Bone marrow (tissue), 2 donors: ENCODE data around the gene UBE3B.

Experiments
- DNase-seq, 2 donors: peaks; one replicate each; lab custom pipeline; 2025; lab: John Stamatoyannopoulos, UW

Gene UBE3B

GRCh38 chr12:109552971-109553370 is 75.5 kb downstream of the UBE3B start:
- no peak for DNase-seq

DNA sequence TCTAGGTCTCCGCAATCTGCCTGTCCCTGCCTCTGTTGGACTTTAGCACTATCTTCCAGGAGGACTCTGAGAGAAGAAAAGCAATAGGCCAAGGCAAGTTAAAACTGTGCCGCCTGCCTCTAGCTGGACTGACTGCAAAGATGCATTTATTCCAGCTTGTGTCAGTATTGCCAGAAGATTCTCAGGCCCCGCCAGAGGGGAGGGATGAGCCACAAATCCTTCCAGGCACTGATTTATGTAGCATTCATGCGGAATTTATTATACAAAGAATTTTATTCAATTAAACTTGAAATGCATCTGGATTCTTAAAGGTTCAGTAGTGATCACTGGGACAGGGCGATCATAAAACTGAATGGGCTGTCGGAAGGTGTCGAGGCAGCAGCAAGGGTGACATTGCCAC is 76.0 kb downstream of the UBE3B start:
- DNase-seq = no peak

DNA sequence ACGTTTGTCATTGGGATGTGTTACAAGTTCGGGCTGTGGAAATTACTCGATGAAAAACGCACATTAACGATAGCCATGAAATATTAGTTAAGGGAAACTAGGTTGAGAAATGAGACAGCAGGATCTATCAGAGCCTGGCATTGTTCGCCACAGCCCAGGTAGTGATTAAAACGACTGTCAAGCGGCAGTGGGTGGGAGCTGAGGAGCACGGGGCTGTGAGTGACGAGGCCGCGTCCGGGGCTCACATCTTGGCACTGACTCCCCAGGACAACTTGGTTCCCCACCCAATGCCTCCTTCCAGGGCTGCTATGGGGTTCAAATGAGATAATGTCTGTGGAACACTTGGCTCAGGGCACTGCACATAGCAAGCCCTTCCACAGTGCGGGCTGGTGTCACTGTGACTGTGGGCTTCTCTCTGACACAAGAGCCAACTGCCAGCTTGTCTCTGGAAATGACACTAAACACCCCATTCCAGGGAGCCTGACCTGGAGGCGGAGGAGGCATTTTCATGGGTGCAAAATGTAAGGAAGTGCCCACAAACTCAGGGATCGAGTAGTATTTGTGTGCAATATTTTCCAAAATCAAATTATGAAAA is 76.6 kb downstream of the UBE3B start:
- no peak for DNase-seq

- DNase-seq = no peak
Measured at GRCh38 chr12:109554761-109555160, 77.3 kb downstream of the UBE3B start.

- DNase-seq = no peak
Measured at GRCh38 chr12:109555431-109556315, 78.2 kb downstream of the UBE3B start.

- DNase-seq = no peak
Measured at GRCh38 chr12:109557200-109557599, 79.8 kb downstream of the UBE3B start.

DNA sequence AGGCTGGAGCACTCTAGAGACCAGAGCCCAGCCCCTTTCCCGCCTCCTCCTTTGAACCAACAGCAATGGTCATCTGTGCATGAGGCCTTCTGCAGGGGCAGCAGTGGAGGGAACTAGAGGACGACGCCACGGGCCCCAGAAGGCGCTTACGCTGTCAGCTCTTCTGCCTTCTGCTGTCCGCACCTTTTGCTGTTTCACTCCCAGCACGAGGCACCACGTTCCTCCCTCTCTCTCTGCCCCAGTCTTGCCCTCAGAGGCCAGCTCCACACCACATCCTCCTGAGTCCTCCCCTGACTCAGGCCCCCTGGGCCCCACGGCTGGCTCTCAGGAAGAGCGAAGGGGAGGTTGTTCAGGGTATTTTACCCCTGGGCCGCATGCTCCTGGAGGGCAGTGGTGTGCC is 80.4 kb downstream of the UBE3B start:
- no peak for DNase-seq

GRCh38 chr12:109558374-109559199 is 81.2 kb downstream of the UBE3B start:
- DNase-seq = no peak

DNA sequence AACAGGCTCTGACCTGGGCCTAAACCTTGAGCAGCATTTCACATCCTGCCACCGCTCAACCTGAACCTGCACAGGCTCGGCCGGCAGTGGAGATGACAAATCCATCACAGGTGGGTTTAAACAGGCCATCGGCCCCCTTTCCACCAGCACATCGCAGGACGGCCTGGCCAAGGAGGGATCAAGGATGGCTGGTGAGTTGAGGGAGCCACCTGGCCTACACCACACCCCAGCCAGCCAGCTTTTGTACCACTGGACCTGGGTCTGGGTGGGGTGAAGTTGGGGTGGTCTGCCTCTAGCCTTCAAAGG is 81.7 kb downstream of the UBE3B start:
- no peak for DNase-seq

DNA sequence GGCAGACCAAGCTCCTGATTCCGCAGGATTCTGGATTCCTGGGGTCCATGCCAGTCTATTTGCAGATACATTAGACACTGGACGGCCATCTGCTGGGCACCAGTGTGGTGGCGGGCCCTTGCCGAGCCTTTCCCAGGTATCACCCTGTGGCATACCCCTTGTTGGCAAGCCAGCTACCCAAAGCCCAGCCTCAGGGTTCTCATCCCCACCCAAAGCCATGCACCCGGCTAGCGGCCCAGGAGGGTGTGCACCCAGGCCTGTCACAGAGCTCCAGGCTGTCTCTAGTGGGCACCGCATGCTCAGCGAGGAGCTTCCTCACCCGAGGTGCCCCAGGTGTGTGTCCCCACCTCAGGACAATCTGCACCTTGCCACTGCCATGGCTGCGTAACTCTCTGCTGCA is 82.2 kb downstream of the UBE3B start:
- no peak for DNase-seq

DNA sequence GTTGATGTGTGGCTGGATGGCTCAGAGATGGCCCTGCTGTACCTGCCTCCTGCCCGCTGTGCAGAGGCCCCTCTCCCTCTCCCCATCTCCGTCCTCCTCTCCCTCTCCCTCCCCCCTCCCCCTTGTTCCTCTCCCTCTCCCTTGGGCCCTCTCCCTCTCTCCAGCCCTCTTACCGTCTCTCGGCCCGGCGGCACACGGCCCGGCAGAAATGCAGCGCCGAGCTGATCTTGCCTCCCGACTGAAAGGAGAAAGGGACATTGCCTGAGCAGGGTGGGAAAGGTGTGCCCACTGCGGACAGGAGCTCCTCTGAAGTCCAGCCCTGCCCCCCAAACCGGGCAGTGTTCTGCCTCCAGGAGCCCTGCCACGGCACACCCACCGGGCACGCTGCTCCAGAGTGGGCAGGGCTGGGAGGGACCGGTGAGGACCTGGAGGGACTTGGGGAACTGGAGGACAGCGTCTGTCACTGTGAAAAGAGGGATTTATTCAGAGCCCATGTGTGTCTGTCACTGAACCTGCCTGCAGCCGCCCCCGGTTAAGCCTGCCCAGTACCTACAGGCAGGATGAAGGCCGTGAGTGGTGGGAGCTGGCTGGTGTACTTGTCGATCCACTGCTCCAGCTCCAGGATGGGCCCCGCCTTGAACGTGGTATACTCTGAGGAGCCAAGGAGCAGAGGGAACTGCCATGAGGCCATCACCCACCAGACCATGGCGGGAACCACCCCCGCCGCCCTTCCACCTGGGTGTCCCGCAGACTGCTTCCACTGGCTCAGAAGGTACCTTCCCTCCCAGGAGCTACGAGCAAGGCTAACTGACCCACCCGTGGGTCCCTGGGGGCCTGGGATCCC is 83.7 kb downstream of the UBE3B start:
- no peak for DNase-seq

- DNase-seq = no peak
Measured at GRCh38 chr12:109561711-109562030, 84.2 kb downstream of the UBE3B start.

DNA sequence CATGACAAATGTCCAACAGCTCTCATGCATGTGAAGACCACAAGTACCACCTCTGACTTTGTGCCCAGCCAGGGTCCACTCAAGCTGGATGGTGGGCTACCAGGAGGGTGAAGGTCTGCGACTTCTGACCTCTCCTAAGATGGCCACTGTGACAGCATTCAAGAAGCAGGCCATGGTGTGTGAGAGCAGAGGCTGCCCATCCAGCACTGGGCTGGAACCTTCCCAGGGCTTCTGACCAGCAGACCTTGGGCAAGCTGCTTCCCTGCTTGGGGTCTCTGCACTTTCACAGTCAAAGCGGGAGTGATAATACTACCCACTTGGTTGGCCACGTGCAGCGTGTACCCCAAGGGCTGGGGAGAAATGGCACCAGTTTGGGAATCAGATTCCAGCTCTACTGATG is 85.4 kb downstream of the UBE3B start:
- DNase-seq = no peak

DNA sequence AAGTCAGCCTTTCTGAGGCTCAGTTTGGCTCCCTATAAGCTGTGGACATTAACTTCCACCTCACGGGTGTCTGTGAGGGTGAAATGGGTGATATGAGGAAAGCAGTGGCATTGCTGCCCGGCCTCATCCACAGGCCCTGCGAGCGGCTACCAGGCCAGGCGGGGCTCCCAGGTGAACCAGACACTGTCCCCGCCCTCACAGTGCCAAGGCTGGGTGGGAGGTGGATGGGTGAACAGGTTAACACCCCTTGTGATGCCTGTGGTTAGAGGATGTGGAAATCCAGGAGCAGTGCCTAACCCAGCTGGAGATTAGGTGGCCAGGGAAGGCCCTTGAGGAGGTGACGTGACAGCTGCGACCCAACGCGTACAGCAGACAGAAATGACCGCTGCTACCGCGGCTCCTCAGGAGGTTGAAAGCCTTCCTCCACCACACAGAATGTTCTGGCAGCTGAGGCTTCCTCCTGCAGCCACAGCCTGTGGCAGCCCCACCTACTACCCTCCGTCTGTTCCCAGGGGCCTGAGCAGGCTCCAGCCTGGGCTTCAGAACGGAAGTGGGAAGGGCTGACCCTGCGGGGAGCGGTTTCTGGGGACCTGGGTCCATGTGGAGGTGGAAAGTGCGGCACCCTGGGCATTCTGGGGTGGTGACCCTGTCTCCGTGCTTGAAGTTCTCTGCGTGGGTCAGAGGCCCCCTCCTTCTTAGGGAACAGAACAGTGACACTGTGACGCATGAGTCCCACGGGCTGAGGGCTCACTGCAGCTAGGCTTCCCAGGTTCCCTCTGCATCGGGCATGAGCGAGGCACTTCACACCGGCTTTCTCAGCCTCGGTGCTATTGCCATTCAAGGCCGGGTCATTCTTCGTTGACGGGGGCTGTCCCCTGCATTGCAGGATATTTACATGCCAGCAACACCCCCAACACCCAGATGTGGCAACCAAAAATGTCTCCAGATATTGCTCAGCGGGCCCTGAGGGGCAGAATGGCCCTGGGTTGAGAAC is 86.2 kb downstream of the UBE3B start:
- DNase-seq = no peak

GRCh38 chr12:109566424-109566823 is 89.0 kb downstream of the UBE3B start:
- DNase-seq = no peak

DNA sequence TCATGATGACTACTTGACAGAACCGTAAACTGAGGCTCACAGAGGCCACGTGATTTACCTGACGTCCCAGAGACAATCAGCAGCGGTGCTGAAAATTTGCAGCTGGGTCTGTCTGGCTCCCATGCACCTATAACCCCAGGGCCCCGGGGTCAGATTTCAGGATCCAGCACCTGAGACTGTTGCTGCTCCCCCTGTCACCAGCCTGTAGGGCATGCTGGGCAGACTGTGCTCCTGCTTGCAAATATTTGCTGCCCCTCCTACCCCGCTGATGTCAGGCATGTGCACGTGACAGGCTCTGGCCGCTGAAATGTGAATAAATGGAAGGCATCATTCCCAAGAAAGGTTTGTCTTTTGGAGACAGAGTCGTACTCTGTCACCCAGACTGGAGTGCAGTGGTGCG is 89.9 kb downstream of the UBE3B start:
- no peak for DNase-seq

DNA sequence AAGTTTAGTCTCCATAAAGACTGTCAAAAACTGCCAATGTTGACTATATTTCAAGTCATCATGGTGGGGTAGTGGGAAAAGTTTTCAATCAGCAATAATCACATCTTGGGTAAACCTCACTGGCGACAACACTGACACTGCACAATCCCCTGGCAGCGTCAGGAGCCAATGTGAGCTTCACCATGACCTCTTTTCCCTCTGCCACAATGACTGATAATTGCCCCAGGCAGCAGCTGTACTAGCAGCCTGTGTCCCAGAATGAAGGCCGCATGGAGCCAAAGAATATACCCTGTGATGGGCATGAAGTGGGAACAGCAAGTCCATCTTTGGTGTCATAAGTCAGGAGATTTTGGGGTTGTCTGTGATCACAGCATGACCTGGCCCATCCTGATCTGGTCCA is 90.5 kb downstream of the UBE3B start:
- DNase-seq = no peak

DNA sequence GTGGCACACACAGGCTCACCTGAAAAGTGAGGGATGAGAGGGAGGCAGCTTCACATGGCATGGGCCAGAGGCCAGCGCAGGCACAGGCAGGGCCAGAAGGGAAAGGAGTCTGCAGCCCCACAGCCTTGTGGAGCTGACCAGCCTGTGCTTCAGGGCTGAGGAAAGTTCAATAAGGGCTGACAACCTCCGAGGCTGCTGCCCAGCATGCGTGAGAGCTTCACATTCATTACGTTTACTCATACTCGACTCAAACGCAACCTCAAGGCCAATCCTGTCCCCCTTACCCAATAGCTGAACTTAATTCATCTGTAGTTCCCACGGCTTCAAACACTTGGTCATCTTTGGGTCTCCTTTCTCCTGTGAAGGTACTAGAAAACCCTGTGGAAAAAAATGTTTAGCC is 91.1 kb downstream of the UBE3B start:
- DNase-seq = no peak

DNA sequence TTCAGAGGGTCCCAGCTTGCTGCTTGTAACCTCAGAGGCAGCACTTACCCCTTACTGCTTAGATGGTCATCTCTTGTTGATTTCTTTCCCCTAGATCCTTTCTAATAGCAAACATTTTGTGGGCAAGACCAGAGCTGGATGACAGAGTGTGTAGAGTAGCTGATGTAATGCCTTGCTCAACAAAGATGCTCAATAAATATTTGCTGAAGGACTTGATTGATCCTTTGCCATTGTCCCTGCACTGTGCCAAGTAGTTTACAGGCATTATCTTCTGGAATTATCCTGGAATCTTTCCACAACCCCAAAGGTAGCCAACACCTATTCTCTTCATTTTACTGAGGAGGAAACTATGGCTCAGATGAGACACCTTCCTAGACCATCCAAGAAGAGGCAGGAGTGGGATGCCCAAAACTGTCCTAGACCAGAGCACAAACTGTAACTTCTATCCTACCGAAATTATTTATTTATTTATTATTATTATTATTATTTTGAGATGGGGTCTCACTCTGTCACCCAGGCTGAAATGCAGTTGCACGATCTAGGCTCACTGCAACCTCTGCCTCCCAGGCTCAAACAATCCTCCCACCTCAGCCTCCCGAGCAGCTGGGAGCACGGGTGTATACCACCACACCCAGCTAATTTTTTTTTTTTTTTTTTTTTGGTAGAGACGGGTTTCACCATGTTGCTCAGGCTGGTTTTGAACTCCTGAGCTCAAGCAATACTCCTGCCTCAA is 94.5 kb downstream of the UBE3B start:
- no peak for DNase-seq

- DNase-seq = no peak
Measured at GRCh38 chr12:109572506-109572845, 95.0 kb downstream of the UBE3B start.
